ENCODE measurements around the gene PARVA. TPM values are rescaled to one million over a fixed set of nuclear protein-coding genes. Genes with fewer than 3 reads are reported as not detected.

Gene PARVA
- total RNA-seq, 4 donors from 2014 or later, result 10.0 to 25.0 (median 14.2) TPM

DNA sequence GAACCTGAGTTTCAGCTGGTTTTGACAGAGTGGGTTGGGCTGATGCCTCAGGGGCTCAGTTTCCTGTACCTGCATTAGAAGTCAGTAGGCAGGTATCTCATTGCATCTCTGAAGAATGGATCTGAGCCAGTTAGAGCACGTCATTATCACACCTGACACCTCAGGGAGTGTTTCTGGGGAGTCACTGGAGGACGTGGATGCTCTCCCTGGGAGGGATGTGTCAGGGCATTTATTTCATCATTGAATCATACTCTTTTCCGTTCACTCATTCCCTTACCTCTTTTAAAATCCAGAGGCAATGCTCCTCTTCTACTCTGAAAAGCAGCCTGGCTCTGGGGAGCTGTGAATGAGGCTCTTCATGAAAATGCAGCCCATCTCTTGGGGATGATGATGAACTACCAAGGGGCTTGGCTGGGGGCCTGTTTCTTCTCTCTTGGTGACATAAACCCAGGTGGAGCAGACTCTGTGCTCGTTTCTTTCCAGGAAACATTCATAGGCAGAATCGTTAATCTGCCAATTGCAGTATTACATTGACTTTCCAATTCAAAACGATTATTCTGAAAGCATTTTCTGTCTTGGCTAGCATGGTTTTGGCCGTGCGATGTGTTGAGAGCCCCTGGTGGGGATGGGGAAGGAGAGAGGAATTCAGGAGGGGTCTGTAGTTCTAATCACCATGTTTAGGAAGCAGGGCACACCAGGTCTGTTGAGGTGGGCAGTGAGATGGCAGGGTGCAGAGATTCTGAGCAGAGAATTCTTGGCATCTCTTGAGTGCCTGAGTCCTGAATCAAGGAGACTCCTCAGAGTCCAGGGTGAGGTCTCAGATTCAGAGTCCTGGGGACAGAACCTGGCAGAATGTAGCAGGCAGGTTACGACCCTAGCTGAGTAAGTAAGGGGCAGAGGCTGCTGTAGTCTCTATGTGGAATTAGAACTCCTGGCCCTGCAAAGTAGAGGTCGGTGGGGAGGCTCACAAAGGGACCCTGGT is 12.6 kb downstream of the PARVA start:
- intact Hi-C loops (cut with DNase I; ENCODE audit: low total_unique reads), result no loop called here
- no peak for TF ChIP-seq POLR2A (IDR thresholded peaks at IDR 0.05)
- TF ChIP-seq, protein P1, sequence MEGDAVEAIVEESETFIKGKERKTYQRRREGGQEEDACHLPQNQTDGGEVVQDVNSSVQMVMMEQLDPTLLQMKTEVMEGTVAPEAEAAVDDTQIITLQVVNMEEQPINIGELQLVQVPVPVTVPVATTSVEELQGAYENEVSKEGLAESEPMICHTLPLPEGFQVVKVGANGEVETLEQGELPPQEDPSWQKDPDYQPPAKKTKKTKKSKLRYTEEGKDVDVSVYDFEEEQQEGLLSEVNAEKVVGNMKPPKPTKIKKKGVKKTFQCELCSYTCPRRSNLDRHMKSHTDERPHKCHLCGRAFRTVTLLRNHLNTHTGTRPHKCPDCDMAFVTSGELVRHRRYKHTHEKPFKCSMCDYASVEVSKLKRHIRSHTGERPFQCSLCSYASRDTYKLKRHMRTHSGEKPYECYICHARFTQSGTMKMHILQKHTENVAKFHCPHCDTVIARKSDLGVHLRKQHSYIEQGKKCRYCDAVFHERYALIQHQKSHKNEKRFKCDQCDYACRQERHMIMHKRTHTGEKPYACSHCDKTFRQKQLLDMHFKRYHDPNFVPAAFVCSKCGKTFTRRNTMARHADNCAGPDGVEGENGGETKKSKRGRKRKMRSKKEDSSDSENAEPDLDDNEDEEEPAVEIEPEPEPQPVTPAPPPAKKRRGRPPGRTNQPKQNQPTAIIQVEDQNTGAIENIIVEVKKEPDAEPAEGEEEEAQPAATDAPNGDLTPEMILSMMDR (IDR thresholded peaks at IDR 0.05), result no peak
- no peak overlapping the region for H3K4me3 ChIP-seq (ENCODE audit: low read depth, poor library complexity, severe bottlenecking)
- DNase-seq (ENCODE audit: low spot score in 2 of 2), result no peak
- 44 to 46% methylated on average over 9 to 10 of the region's 10 CpGs for WGBS, 2 donors

DNA sequence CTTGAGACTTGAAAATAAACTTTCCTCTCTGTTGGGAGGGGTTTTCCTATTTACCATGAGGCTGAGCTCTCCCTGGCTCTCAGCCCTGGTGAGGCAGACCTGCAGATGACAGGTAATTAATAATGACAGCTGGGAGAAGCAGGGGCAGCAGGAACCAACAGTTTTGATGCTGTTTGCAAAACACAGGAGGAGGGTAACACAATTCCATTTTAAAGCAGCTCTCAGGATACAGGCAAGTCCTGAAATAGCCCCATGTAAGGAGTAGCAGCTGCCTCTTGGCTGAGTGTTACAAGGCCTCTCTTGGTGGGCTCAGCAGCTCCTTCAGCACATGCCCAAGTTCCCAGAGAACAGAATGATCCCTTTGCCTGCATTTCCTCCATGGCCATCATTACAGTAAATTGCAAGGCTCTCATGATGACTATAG is 13.3 kb downstream of the PARVA start:
- intact Hi-C loops (cut with DNase I; ENCODE audit: low total_unique reads), result no loop called here
- TF ChIP-seq, protein P1 (IDR thresholded peaks at IDR 0.05), result no peak
- no peak for TF ChIP-seq POLR2A (IDR thresholded peaks at IDR 0.05)
- DNase-seq (ENCODE audit: low spot score in 2 of 2), result no peak
- no peak overlapping the region for H3K4me3 ChIP-seq (ENCODE audit: low read depth, poor library complexity, severe bottlenecking)

DNA sequence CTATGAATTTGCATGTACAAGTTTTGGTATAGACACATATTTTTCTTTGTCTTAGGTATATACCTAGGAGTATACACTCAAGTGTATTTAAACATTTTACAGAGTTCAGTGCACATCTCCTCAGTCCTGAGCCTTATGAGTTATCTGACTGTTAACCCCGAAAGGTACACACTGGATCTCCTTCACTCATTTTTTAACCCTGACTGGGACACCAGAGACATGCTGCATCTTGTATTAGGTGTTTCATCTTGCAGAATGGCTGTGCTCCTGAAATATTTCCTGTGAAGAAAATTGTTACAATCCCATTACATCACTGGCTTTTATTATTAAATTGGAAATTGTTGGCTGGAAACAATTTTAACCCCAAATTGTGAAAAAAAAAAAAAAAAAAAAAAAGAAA is 15.3 kb downstream of the PARVA start:
- WGBS, 2 donors, result 90 to 91% methylated on average over 1 of the region's 1 CpG
- intact Hi-C loops (cut with DNase I; ENCODE audit: low total_unique reads), result no loop called here
- H3K4me3 ChIP-seq (ENCODE audit: low read depth, poor library complexity, severe bottlenecking), result no peak overlapping the region
- no peak for DNase-seq (ENCODE audit: low spot score in 2 of 2)
- TF ChIP-seq POLR2A (IDR thresholded peaks at IDR 0.05), result no peak
- TF ChIP-seq, protein P1 (IDR thresholded peaks at IDR 0.05), result no peak

DNA sequence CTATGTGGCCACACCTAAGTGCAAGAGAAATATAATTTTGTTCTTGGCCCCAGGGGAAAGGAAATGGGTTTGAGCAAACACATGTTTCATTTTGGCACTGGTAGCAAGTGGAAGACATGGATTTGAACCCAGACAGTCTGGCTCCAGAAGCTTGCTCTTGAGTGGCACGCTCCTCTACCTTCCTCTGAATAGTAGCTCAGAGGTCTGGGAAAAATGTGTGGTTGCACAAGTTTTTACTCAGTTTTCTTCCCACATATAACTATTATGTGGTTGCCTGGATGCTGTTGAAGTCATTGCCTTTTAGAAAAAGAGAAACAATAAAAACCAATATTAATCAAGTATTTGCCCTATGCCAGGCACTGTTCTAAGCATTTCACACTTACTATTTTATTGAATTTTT is 16.3 kb downstream of the PARVA start:
- DNase-seq (ENCODE audit: low spot score in 2 of 2), result no peak
- TF ChIP-seq, protein P1 (IDR thresholded peaks at IDR 0.05), result no peak
- no peak for TF ChIP-seq POLR2A (IDR thresholded peaks at IDR 0.05)
- no peak overlapping the region for H3K4me3 ChIP-seq (ENCODE audit: low read depth, poor library complexity, severe bottlenecking)
- intact Hi-C loops (cut with DNase I; ENCODE audit: low total_unique reads), result no loop called here
- 68 to 97% methylated on average over 1 of the region's 1 CpG for WGBS, 2 donors

DNA sequence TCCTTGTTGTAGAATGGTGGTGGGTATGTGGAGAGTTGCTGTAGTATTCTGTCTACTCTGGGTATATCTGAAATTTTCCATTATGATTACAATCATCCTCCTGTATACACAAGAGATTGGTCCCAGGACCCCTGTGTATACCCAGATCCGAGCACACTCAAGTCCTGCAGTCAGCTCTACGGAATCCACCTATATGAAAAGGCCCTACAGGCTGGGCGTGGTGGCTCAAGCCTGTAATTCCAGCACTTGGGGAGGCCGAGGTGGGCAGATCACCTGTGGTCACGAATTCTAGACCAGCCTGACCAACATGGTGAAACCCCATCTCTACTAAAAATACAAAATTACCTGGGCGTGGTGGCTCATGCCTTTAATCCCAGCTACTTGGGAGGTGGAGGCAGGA is 17.2 kb downstream of the PARVA start:
- intact Hi-C loops (cut with DNase I; ENCODE audit: low total_unique reads), result no loop called here
- WGBS, 2 donors, result 92 to 96% methylated on average over 6 of the region's 6 CpGs
- no peak for TF ChIP-seq POLR2A (IDR thresholded peaks at IDR 0.05)
- TF ChIP-seq, protein P1 (IDR thresholded peaks at IDR 0.05), result no peak
- H3K4me3 ChIP-seq (ENCODE audit: low read depth, poor library complexity, severe bottlenecking), result no peak overlapping the region
- no peak for DNase-seq (ENCODE audit: low spot score in 2 of 2)

Measured in lower leg skin (tissue), 4 donors.